Esophagus squamous epithelium (tissue), 4 donors: ENCODE results near the gene ASCL3.

Experiments used
- CTCF ChIP-seq, 6 experiments: fragments of 450-650 bp in 4 of 6; fragments of 200-600 bp in 2 of 6; sonication (generic) in 2 of 6; IDR thresholded peaks; one replicate each; pipeline ENCODE4 v1.5.1; 2016 to 2019; ENCODE audit warnings: antibody characterized with exemption in 6 of 6, mild to moderate bottlenecking in 4 of 6, moderate library complexity in 4 of 6
- POLR2A ChIP-seq, 4 donors: fragments of 450-650 bp; IDR thresholded peaks; one replicate each; pipeline ENCODE4 v1.6.1; 2017; ENCODE audit warnings: antibody characterized with exemption in 4 of 4, mild to moderate bottlenecking in 4 of 4, moderate library complexity in 3 of 4

GRCh38 chr11:8973121-8973520 lies 30.3 kb upstream of the ASCL3 start:
- TF ChIP-seq POLR2A (IDR thresholded peaks at IDR 0.05) (no peak), CTCF (IDR thresholded peaks at IDR 0.05) (no peak)
